ENCODE measurements around the gene EPHB2. TPM values are rescaled to one million over a fixed set of nuclear protein-coding genes. Genes with fewer than 3 reads are reported as not detected.

Gene EPHB2
- total RNA-seq, 2 experiments from 2014 or later, result 0.07 to 0.17 TPM

GRCh38 chr1:22804969-22805671 is 94.5 kb downstream of the EPHB2 start:
- no peak for DNase-seq
- Mint-ChIP-seq H3K27ac (no peak overlapping the region), H3K27me3 (peaks cover 4% of the 10 kb centered on the region), H3K4me3 (no peak overlapping the region), H3K4me1 (ENCODE audit: low read depth) (no peaks in the 10 kb centered on the region), H3K36me3 (no peaks in the 10 kb centered on the region), H3K9me3 (no peaks in the 10 kb centered on the region)
- POLR2A ChIA-PET, result no interaction called here
- intact Hi-C loops (cut with micrococcal nuclease), result no loop called here
- CTCF ChIA-PET, result no interaction called here

DNA sequence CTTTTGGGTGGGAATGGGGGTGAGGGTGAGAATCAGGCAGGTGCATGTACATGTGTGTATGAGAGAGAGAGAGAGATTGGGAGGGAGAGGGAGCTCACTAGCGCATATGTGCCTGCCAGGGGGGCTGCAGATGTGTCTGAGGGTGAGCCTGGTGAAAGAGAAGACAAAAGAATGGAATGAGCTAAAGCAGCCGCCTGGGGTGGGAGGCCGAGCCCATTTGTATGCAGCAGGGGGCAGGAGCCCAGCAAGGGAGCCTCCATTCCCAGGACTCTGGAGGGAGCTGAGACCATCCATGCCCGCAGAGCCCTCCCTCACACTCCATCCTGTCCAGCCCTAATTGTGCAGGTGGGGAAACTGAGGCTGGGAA is 95.0 kb downstream of the EPHB2 start:
- CTCF ChIA-PET, result no interaction called here
- no peak for DNase-seq

GRCh38 chr1:22806584-22806983 is 95.9 kb downstream of the EPHB2 start:
- DNase-seq, result no peak
- no peak overlapping the region for H3K27ac Mint-ChIP-seq
- H3K36me3 Mint-ChIP-seq, result no peaks in the 10 kb centered on the region
- intact Hi-C loops (cut with micrococcal nuclease), result no loop called here
- no peak overlapping the region for H3K4me3 Mint-ChIP-seq
- no peaks in the 10 kb centered on the region for H3K4me1 Mint-ChIP-seq (ENCODE audit: low read depth)
- ChIA-PET CTCF (no interaction called here), POLR2A (no interaction called here)
- no peaks in the 10 kb centered on the region for H3K9me3 Mint-ChIP-seq
- peaks cover 4% of the 10 kb centered on the region for H3K27me3 Mint-ChIP-seq

More for the DNA sequence above, 95.0 kb downstream of the EPHB2 start:
- Mint-ChIP-seq H3K9me3 (no peaks in the 10 kb centered on the region), H3K27me3 (peaks cover 4% of the 10 kb centered on the region), H3K4me3 (no peak overlapping the region), H3K36me3 (no peaks in the 10 kb centered on the region), H3K27ac (no peak overlapping the region), H3K4me1 (ENCODE audit: low read depth) (no peaks in the 10 kb centered on the region)
- intact Hi-C loops (cut with micrococcal nuclease), result no loop called here
- POLR2A ChIA-PET, result no interaction called here

DNA sequence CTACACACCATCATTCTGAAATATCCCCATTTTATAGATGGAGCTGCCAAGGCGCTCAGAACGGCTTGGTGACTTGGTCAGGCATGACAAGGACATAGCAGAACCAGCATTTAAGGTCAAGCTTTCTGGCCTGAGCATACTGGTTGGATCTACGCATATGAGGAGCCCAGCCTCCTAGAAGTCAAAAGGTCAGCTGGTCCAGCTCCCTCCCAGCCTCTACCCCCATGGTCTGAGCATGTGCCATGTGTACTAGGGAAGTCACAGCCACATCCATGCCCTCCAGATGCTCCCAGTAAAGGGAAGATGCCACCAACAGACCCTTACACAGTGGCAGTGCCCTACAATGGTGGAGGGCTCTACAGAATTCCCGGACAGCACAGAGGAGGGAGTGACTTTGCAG is 96.7 kb downstream of the EPHB2 start:
- Mint-ChIP-seq H3K27me3 (peaks cover 4% of the 10 kb centered on the region), H3K27ac (no peak overlapping the region), H3K9me3 (no peaks in the 10 kb centered on the region), H3K36me3 (no peaks in the 10 kb centered on the region), H3K4me3 (no peak overlapping the region), H3K4me1 (ENCODE audit: low read depth) (no peaks in the 10 kb centered on the region)
- intact Hi-C loops (cut with micrococcal nuclease), result no loop called here
- DNase-seq, result no peak
- CTCF ChIA-PET, result no interaction called here
- POLR2A ChIA-PET, result no interaction called here

- peaks cover 2% of the 10 kb centered on the region for H3K27me3 Mint-ChIP-seq
These were observed 97.6 kb downstream of the EPHB2 start for GRCh38 chr1:22808186-22808675.

DNA sequence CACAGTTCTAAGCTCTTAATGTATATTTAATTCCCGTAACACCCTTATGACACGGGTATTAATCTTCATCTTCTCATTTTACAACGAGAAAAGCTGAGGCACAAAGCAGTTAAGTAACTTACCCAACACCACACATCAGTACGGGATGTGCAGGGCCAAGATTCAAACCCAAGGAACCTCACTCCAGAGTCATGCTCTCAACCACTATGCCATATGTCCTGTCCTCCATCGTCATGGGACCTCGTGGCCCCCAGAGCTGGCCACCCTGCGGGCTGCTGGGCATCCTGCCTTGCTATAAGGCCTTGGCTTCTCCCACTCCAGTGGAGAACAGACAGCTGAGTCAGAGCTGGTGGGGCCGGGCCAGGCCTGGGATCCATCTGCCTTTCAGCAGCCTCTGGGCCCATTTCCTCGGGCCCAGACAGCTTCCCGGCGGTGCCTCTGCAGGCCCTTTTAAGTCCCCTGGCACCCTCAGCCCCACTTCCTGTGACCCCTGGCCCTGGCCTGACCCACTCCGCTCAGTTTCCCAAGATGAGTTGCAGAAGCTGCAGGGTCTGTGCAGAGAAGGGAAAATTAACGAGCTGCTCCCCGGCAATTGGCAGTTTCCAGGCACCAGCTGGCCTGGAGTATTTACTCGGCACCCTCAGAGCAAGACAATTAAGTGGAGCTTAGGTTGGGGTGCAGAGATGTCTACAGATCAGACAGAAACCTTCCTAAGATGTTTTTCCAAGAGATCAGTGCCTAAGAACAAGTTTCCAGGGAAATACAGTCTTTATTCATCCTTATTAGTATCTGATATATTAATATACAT is 98.2 kb downstream of the EPHB2 start:
- Mint-ChIP-seq H3K4me1 (ENCODE audit: low read depth) (no peaks in the 10 kb centered on the region), H3K9me3 (no peaks in the 10 kb centered on the region), H3K27ac (no peak overlapping the region), H3K4me3 (no peak overlapping the region), H3K27me3 (peaks cover 2% of the 10 kb centered on the region), H3K36me3 (no peaks in the 10 kb centered on the region)
- intact Hi-C loops (cut with micrococcal nuclease), result no loop called here
- no peak for DNase-seq
- POLR2A ChIA-PET, result no interaction called here
- CTCF ChIA-PET, result interaction anchor here (0.9 kb wide), 1 partner anchor 53 kb away, joined by 3 read pairs; no protein-coding TSS in a partner anchor

More at GRCh38 chr1:22808186-22808675, 97.6 kb downstream of the EPHB2 start:
- Mint-ChIP-seq H3K4me1 (ENCODE audit: low read depth) (no peaks in the 10 kb centered on the region), H3K27ac (no peak overlapping the region), H3K36me3 (no peaks in the 10 kb centered on the region), H3K9me3 (no peaks in the 10 kb centered on the region), H3K4me3 (no peak overlapping the region)
- intact Hi-C loops (cut with micrococcal nuclease), result no loop called here
- no peak for DNase-seq
- POLR2A ChIA-PET, result no interaction called here
- CTCF ChIA-PET, result interaction anchor here (0.9 kb wide), 1 partner anchor 54 kb away, joined by 3 read pairs; no protein-coding TSS in a partner anchor

GRCh38 chr1:22809783-22810182 is 99.1 kb downstream of the EPHB2 start:
- Mint-ChIP-seq H3K27me3 (peaks cover 2% of the 10 kb centered on the region), H3K36me3 (no peaks in the 10 kb centered on the region), H3K27ac (no peak overlapping the region), H3K9me3 (no peaks in the 10 kb centered on the region), H3K4me1 (ENCODE audit: low read depth) (no peaks in the 10 kb centered on the region), H3K4me3 (no peak overlapping the region)
- DNase-seq, result no peak
- intact Hi-C loops (cut with micrococcal nuclease), result no loop called here
- POLR2A ChIA-PET, result no interaction called here
- CTCF ChIA-PET, result no interaction called here

- H3K4me3 Mint-ChIP-seq, result no peak overlapping the region
- H3K27ac Mint-ChIP-seq, result no peak overlapping the region
- H3K4me1 Mint-ChIP-seq (ENCODE audit: low read depth), result no peaks in the 10 kb centered on the region
- ChIA-PET POLR2A (no interaction called here), CTCF (no interaction called here)
- no peaks in the 10 kb centered on the region for H3K27me3 Mint-ChIP-seq
- H3K9me3 Mint-ChIP-seq, result no peaks in the 10 kb centered on the region
- intact Hi-C loops (cut with micrococcal nuclease), result no loop called here
- no peaks in the 10 kb centered on the region for H3K36me3 Mint-ChIP-seq
- no peak for DNase-seq
These were observed 99.7 kb downstream of the EPHB2 start for GRCh38 chr1:22810378-22810777.

GRCh38 chr1:22812092-22812880 is 101.6 kb downstream of the EPHB2 start:
- H3K9me3 Mint-ChIP-seq, result no peaks in the 10 kb centered on the region
- CTCF ChIA-PET, result no interaction called here
- no peak for DNase-seq
- intact Hi-C loops (cut with micrococcal nuclease), result no loop called here
- no peak overlapping the region for H3K27ac Mint-ChIP-seq
- H3K4me3 Mint-ChIP-seq, result no peak overlapping the region
- no peaks in the 10 kb centered on the region for H3K27me3 Mint-ChIP-seq
- H3K4me1 Mint-ChIP-seq (ENCODE audit: low read depth), result no peaks in the 10 kb centered on the region
- no peaks in the 10 kb centered on the region for H3K36me3 Mint-ChIP-seq
- POLR2A ChIA-PET, result no interaction called here

GRCh38 chr1:22812993-22813790 is 102.6 kb downstream of the EPHB2 start:
- Mint-ChIP-seq H3K9me3 (no peaks in the 10 kb centered on the region), H3K4me3 (no peak overlapping the region), H3K27ac (no peak overlapping the region), H3K4me1 (ENCODE audit: low read depth) (no peaks in the 10 kb centered on the region), H3K36me3 (no peaks in the 10 kb centered on the region), H3K27me3 (no peaks in the 10 kb centered on the region)
- no peak for DNase-seq
- ChIA-PET CTCF (no interaction called here), POLR2A (no interaction called here)
- intact Hi-C loops (cut with micrococcal nuclease), result no loop called here

- H3K9me3 Mint-ChIP-seq, result no peaks in the 10 kb centered on the region
- H3K4me3 Mint-ChIP-seq, result no peak overlapping the region
- no peaks in the 10 kb centered on the region for H3K27me3 Mint-ChIP-seq
- intact Hi-C loops (cut with micrococcal nuclease), result no loop called here
- POLR2A ChIA-PET, result no interaction called here
- no peaks in the 10 kb centered on the region for H3K4me1 Mint-ChIP-seq (ENCODE audit: low read depth)
- no peak for DNase-seq
- CTCF ChIA-PET, result no interaction called here
- H3K27ac Mint-ChIP-seq, result no peak overlapping the region
- H3K36me3 Mint-ChIP-seq, result no peaks in the 10 kb centered on the region
These were observed 103.8 kb downstream of the EPHB2 start for GRCh38 chr1:22814176-22815042.
